ENCODE data around the gene CDK6.
A peak's percentile ranks its signal among the peaks of the same experiment; 100 is the strongest.

The CDK6 gene

DNA sequence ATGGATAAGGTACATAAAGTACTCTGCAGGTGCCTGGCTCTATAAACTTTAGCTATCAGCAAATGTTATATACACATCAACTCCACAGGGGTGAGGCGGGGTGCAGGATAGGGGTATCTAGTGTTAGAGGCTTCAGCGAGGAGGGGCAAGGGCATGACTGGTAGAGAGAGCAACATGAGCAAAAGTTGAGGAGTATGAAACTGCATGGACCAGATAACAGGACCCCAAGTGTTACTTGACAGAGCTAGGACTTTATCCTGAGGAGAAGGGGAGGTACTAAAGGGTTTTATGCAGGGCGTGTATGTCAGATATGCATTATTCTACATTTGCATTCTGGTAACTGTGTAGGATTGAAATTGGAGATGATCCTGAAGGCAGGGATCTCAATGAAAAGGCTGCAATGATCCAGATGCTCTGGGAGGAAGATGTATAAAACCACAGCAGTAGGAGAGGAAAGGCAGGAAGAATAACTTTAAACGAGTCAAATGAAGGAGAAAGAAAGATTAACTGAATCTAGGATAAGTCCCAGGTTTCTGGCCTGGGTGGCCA lies 136.3 kb downstream of the CDK6 start:
- DNase-seq, result no peak

- DNase-seq, result no peak
Measured at GRCh38 chr7:92699560-92699959, 136.8 kb downstream of the CDK6 start.

DNA sequence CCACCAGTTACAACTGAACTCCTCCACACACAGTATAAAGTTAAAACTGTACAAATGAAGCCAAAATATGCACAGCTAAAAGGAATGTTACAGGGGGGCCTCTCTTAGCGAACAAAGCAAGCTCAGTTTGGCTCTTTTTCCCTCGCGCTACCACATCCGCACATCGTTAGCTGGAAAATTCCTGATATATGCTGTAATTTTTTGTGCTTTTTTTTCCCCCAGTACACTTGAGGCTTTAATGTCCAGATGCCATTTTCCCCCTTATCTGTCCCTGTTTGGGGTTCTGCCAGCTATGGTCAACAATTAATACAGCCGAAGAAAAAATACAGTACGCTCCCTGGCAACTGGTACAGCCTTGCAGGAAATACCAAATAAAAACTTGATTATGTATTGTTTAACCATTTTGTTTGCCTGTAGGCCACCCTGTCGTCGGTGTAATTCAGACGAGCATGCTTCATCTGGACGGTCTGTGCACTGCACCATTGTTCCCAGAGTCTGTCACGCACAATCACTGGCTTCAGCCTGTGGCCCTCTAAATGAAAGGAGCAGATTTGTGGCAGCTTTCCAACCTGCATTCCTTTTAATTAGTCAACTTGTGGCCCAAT lies 138.0 kb downstream of the CDK6 start:
- DNase-seq, result no peak

DNA sequence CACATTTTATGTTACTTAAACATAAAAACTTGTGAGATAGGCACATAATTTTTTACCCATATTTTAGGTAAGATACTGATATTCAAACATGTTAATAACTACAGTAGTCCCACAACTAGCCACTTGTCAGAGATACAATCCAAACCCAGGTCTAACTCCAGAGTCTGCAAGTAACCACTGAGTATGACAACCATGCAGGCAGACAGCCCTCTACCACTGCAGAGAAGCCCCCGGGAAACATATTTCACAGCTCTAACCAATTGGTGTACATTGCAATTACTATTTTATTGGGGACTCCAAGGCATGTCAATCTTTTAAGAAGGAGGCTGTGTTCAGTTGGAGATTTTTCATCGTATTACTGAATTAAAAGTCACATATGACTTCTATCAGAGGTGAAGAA lies 139.0 kb downstream of the CDK6 start:
- DNase-seq, result no peak

GRCh38 chr7:92697012-92697411 lies 139.4 kb downstream of the CDK6 start:
- no peak for DNase-seq

DNA sequence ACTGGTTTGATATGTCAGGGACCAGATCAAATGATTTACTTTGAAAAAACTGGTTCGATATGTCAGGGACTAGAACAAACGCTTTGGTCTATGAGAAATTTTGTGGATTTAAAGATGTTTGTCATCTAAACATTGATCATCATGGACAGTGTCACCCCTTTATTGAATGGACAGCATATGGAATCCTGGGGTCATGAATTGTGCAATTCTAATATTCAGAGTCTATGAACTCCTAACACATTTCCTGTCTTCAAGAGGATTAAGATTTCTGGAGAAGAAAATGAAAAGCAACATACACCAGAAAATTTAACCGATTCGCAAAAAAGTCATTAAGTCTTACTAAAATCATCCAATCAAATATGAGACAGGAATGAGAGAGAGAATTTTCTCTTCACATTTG lies 139.8 kb downstream of the CDK6 start:
- DNase-seq, result no peak

DNA sequence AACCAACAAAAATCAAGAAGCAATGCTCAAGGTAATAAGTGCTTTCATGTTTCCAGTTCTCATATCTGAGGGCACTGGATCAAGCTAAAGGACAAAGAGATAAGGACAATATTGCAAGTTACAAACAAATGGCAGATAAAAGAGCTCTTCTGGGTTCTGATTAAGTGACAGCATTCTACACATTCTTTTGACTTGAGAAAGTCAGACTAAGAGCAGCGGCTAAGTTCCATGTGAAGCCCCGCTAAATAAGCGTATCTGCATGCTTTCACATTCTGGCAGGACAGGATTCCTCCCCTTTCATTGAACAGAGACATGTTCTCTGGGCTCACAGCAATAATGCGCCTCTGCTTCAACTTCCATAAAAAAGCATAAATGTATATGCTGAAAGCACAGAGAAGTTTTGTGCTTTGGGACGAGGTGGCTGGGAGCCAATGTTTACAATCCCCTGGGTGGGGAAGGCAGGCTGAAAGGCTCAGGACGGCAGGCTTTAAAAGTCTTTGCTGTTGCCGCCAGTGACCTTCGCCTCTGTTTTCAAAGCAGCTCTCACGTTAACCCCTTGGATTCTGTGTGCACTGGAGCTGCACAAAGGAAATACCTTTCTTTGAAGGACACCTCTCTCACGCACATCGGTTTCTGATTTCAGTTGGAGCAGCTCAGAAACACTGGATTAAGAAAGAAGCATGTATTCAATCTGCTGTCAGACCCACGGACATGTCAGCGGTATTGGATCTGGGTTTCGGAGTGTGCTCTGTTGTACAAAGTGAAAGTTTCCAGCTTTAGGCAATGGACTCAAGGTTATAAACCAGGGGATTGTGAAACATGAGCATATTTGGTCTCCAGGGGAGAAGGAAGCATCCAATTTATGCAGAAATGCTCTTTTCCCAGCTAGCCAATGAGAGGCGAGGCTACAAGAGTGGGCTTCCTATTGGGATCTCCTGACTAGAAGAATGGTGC lies 140.8 kb downstream of the CDK6 start:
- no peak for DNase-seq

- DNase-seq, result no peak
Measured at GRCh38 chr7:92694211-92694610, 142.2 kb downstream of the CDK6 start.

DNA sequence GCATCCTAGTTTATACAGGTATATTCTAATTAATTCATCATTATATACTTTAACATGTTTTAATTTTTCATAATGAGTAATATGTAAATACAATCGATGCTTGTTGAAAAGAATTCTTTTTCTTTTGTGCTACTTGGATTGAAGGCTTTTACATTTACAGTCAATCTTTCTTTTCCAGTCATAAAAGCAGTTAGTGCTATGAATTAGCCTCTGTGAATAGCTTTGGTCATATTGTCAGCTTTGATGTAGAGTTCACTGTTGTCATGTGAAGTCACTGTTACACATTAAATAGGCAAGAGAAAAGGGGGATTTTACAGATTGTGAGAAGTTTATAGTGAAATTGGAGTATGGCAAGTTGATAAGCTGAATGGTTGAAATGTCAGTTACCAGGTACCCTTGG lies 142.9 kb downstream of the CDK6 start:
- no peak for DNase-seq

- DNase-seq, result no peak
Measured at GRCh38 chr7:92691578-92691977, 144.8 kb downstream of the CDK6 start.

DNA sequence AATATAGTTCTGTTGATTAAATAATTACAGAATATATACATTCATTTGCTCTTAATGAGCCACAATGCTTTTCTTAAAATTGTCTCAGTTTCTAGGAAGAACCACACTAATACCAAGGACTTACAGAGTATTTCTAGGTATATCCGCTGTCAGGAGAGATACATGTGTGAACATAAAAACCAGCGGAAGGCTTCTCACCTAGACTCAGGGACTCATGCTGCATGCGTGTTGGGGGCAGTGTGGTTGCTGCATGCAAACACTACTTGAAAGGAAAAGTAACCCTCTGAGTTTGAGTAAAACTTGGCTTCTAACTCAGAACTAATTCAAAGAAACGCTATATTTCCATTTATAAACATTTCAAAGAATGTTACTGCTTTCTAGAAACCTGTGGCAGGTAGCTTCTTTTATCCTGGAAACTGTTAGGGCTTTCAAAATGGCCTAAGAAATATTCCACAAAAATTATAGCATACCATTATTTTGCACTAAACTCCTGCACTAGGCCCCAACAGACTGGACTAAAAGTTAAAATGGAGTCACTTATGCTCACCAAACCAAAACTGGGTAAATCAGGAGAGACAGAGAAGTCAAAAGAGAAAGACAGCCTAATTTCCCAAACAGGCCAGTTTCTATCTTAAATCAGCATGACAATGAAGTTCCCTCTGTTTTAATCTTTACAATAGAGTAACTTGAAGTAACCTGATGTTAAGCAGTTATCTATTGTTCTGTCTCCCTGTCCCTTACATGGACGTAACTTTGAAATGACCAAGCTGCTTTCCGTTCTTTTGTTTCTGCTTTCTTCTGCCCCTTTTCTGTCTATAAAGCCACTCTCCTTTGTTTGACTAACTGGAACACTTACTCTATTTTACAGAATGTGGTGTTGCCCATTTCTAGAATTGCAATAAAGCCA lies 151.0 kb downstream of the CDK6 start:
- peak in 1 of 4 experiments; percentile 10 for DNase-seq

GRCh38 chr7:92684274-92684673 lies 152.1 kb downstream of the CDK6 start:
- no peak for DNase-seq

GRCh38 chr7:92682903-92683539 lies 153.4 kb downstream of the CDK6 start:
- no peak for DNase-seq

GRCh38 chr7:92682330-92682729 lies 154.0 kb downstream of the CDK6 start:
- no peak for DNase-seq

DNA sequence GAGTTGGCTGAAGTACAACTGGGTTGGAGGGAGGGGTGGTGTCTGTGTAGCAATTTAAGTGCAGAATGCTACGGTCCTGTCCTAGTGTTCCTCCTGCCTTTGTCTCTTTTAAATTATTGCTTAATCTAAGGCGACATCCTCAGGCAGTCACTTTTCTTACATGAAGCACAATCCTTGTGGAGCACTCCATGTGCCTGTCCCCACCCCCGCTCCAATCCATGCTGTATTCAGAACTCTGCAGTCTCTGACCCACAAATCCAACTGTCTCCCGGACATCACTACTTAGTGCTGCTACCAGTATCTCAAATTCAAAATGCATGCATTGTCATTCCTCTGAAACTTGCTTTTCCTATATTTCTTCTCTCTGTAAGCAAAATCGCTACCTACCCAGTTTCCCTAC lies 154.7 kb downstream of the CDK6 start:
- DNase-seq, result no peak

DNA sequence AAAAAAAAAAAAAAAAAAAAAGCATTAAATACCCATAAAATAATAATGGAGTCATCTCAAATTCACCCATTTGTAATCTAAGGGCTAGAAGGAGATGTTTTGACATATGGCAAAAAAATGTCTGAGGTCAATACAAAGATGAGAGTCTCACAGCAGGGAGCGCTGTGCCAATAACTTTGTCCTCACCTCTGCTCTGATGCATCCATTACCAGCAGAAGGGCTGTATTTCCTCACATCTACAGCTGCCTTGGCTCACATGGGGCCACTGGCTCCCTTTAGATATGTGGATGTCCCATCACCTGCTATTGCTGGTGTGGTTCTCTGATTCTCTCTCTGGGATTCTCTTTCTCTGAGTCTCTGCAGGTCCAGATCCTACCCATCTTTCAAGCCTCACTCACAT lies 155.9 kb downstream of the CDK6 start:
- DNase-seq, result no peak

GRCh38 chr7:92678291-92678920 lies 158.0 kb downstream of the CDK6 start:
- DNase-seq, result no peak

- no peak for DNase-seq
Measured at GRCh38 chr7:92674379-92674778, 162.0 kb downstream of the CDK6 start.

DNA sequence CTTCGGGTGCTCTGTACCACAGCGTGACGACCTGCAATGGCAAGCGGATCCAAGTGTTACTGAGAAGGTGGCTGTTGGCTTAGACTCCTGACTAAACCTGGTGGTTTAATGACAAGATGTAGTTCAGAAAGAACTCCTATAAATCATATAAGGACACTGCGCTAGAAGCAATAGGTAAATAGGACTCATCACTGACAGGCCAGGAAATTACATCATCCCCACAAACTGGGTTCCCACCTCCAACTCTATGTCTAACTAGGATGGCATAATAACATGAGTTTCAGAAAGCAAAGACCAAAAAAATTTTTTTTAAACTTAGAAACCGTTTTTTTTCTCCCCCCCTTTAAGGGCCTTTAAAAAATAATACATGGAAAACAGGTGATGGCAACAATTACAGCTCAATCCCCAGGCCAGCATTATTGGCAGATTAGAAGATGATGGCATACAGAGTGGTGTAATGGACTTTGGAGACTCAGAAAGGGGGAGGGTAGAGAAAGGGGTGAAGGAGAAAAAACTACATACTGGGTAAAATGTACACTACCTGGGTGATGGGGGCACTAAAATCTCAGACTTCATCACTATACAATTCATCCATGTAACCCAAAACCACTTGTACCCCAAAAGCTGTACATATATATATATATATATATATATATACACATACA lies 164.7 kb downstream of the CDK6 start:
- DNase-seq, result no peak

GRCh38 chr7:92670204-92670851 lies 166.0 kb downstream of the CDK6 start:
- no peak for DNase-seq

- no peak for DNase-seq
Measured at GRCh38 chr7:92669616-92670165, 166.7 kb downstream of the CDK6 start.

Data from activated naive CD4-positive, alpha-beta T cell (primary cell).